HG03432 (cell line): ENCODE measurements around the gene LIN52.
A peak's percentile ranks its signal among the peaks of the same experiment; 100 is the strongest.

Experiments used
- ATAC-seq: cut with Tn5 transposase; IDR thresholded peaks from one replicate; pipeline ENCODE4 v1.9.1; 2021; ENCODE audit warnings: mild to moderate bottlenecking, moderate library complexity; ENCODE audit not compliant: unreplicated experiment

LIN52 gene, protein sequence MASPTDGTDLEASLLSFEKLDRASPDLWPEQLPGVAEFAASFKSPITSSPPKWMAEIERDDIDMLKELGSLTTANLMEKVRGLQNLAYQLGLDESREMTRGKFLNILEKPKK

DNA sequence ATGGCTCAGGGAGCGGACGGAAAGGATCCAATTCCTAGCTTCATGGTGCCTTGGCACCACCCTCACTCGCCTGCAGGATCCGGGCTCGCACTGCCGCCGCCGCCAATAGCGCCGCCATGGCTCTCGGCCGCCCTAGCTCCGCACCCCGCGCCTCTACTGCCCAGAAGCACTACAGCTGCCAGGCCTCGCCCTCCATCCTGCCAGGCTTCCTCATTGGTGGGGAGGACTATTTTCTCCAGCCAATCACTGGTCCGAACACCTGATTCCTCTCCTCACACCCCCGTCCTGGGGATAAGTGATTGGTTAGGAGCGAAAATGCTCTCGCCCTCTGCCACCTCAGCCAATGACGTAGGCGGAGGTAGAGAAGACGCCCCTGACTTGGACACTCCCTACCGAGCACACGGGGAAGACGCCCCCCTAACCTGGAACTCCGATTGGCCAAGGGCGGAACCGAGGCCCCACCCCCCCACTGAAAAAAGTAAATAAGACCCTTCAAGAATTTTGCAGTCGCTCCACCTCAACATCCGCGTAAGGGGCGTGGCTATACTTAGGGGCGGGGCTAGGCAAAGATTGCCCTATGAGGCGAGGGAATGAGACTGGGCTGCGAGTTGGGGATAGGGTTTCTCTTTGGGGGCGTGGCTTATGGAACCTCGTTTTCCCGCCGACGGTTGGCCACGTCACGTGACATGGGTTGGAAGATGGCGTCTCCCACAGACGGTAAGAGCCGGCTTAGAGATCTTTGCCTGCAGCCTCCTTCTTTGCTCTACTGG, at the start of gene LIN52, which contains the start of gene ALDH6A1:
LIN52 (plus strand) TSS at position 680 of the 770 bp plus-strand sequence; CDS start at position 699, 19 bp downstream.
ALDH6A1 (minus strand) TSS at position 177 of the 770 bp plus-strand sequence; CDS start at position 118, 59 bp downstream.
- peak; percentile 90 for ATAC-seq

DNA sequence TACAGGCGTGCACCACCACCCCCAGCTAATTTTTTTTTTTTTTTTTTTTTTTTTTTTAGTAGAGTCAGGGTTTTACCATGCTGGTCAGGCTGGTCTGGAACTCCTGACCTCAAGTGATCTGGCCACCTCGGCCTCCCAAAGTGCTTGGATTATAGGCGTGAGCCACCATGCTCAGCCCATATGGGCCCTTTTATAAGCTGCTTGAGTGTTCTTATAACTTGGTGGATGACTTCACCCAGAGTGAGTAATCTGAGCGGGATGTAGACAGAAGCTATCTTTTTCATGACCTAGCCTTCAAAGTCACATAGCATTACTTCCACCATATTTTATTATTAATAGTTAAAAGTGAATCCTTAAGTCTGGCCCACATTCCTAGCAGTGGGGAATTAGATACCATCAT, 49.2 kb upstream of the LIN52 start:
- ATAC-seq = no peak

DNA sequence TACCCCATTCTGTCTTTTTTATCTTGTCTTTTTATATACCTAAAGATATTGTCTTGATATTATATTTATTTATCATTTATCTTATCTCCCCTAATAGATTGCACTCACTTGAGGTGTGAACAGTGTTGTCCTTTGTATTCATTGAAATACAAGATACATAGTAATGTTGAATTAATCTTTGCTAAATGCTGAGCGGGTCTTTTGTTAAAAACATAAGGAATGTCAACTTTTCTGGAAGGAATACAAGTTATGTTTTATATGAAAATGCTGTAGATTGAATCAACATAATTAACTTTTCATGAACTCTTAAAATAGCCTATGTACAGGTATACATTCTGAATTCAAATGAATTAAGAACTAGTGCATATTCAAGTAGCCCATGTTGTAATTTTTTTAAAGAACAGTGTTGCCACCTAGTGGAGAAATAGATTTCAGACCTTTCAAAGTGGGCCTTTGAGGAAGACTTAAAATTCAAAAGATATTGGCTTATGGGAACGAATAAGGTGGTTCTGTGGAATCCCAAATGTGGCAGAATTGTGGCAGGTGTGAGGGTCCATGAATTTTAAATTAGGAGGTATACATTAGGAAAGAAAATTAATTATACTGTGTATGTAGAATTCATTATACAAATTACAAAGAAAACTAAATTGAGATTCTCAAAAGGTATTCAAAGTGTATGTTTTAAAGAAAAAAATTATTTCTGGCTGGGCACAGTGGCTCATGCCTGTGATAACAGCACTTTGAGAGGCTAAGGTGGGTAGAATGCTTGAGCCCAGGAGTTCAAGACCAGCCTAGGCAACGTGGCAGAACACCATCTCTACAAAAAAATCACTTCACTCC, 46.5 kb upstream of the LIN52 start:
- ATAC-seq = no peak

DNA sequence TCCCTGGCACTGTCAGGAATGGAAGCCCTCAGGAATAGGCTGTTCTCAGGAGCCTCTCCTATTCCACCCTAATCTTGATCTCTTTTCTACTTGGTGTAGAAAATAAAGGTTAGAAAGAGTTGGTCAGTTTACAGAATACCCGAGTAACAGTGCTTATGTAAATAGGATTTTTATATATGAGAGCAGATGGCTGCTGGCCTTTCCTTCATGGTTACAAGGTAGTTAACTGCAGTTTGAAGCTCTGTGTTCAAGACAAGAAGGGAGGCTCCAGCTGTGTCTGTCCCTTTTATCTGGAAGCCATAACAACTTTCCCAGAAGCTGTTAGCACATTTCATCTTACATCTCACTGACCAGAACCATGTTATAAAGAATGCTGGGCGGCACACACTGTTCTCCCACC, 42.5 kb upstream of the LIN52 start:
- ATAC-seq = no peak

DNA sequence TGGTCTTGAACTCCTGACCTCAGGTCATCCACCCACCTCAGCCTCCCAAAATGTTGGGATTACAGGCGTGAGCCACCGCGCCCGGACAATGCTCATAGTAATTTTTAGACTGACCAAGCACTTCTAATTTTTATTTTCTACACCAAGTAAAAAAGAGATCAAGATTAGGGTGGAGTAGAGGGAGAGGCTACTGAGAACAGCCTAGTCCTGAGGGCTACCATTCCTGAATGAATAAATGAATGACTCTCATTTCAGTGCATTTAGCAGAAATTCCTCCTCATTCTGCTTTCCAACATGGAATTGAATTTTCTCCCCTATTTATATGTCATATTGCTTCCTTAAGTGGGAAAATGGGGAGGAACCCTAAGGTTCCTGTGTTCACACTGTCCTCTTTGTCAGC, 39.2 kb upstream of the LIN52 start:
- no peak for ATAC-seq

DNA sequence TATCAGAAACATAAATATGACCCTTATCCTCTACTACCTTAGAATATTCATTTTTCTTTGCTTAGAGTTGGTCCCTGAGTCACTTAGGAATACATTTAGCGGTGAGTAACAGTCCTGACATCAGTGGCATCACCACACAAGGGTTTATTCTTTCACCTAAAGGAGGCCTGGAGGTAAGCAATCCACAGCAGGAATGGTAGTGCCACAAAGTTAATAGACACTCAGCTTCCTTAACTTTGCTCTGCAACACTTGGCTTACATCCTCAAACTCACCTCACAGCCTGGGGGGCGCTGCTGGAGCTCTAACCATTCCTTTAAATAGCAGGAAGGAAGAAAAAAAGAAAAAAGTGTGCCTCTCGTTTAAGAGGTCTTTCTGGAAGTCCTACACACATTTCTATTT, 36.5 kb upstream of the LIN52 start:
- no peak for ATAC-seq

DNA sequence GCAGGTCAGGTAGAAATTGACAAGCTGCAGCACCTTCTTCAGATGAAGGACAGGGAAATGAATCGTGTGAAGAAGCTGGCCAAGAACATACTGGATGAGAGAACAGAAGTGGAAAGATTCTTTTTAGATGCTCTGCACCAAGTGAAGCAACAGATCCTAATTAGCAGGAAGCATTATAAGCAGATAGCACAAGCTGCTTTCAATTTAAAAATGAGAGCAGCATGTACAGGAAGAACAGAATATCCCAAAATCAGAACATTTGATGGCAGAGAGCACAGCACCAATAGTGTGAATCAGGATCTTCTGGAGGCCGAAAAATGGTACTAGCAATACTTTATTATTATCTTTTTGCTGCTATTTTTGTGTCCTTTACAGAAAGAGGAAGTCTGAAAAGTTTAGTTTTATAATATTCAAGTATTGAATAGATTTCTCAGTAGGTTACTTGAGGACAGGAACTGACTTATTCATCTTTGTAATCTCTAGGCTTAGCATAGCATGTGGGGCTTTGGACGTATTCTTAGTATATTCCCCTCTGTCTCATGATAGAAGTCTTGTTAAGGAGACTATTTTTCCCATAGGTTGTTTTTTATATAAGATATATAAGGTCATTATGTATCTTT, 34.8 kb upstream of the LIN52 start:
- no peak for ATAC-seq

DNA sequence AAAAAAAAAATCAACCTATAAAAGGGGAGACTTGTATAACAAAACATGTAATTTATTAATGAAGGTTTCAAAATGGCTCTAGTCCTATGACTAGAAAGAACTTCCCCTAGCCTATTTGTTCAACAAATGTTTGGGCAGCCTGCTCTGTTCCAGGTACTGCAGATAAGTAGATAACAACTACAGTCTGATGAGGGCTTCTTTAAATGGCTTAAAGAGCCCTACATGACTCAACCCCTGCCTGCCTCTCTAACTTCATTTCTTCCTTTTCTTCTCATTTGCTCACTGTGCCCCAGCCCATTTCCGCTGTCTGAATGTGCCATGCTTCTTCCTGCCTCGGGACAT, 22.0 kb upstream of the LIN52 start:
- no peak for ATAC-seq

DNA sequence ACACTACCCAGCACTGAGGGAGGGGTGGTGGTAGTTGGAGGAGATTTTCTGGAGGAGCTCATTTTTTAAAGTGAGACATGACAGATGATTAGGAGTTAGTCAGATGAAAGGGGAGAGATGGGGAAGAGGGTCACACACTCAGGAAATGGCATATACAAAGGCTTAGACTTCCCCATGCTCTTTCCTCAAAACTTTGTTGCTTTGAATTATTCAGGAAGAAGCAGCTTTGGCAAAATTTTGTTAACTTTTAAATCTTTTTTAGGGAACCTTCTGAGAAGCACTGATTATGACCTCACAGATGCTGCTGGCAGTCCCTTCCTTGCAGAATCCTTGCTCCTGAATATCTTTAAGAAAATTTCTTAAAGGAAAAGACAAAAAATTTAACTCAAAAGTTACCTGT, 20.3 kb upstream of the LIN52 start:
- no peak for ATAC-seq

DNA sequence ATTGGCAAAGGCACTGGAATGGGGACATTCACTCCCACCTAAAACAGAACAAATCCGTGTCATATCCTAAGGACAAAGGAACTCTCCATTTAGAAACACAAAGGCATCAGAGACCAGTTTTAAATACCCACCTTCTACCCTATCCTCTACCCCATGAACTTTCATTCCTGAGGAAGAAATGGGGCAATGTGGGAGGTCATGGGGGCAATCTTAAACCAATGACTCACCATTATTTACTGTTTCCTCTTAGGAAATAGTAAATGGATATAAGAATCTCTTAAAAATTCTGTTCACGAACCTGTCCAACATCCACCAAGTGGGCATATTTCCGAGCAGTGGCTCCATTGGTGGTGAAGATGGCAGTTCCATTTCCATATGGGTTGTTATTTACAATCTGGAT, 19.9 kb upstream of the LIN52 start:
- no peak for ATAC-seq

DNA sequence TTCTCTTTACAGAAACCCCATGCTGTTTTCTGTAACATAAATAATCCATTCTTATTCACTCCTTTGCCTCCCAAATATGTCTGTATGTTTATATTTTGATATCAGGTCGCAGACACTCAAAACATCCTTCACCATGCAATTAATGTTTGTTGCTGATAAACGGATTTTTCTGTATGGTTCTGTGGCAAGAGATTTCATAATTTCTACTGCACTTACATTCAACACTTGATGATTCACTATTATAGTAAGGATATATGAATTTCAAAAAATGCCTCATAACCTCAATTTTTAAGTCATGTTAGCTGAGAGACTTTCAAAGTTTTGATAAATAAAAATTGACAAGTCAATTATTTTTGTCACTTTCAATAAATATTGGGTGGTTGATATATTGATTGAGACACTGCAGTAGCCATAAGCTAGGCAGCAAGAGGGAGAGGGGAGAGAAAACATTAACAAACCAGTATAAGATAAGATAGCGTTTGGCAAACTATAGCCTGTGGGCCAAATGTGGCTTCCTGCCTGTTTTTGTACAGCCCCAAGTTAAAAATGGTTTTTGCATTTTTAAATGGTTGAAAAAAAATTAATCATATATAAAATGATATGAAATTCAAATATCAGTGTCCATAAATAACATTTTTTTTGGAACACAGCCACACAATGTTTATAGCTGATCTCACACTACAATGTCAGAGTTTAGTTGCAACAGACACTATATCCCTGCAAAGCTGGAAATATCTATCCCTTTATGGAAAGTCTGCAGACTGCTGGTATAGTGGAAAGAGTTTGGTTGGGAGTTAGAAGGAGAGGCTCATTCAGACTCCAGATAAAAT, 18.8 kb upstream of the LIN52 start:
- ATAC-seq = no peak

DNA sequence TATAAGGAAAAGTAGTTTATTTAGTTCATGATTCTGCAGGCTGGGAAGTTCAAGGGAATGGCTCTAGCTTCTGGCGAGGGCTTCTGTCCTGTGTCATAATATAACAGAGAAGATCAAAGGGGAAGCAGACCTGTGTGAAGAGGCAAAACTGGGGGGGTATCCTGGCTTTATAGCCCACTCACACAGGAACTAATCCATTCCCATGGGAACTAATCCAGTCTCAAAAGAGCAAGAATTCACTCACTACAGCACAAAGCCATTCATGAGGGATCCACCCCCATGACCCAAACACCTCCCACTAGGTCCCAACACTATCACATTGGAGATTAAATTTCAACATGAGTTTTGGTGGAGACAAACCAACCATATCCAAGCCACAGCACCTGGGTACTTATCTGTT, 7.4 kb upstream of the LIN52 start:
- ATAC-seq = no peak

DNA sequence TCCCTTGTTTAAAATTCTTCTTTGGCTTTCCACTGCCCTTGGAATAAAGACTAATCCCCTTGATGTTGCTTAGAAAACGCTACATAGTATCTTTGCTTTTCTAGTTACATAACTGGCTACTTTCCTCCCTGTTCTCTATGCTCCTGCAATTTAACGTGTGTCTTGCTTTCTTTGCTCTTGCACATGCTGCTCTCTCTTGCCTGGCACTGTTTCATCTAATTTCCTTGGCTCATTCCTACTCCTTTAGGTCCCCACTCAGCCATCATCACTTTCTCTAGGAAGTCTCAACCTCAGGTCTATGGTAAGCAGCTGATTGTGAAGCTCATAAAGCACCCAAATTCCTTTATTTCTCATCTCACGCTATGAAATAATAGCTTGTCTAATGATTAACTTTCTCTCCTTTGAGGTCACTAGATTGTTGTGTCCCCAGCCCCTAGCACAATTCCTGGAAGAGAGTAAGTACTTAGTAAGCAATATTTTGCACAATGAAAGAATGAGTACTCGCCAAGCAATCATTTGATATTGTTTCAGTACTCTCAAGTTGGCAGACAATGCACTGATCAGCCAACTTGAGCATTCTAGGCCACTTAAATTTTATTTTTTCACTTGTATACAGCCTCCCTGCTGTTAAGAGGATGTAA, 3.8 kb upstream of the LIN52 start:
- no peak for ATAC-seq

DNA sequence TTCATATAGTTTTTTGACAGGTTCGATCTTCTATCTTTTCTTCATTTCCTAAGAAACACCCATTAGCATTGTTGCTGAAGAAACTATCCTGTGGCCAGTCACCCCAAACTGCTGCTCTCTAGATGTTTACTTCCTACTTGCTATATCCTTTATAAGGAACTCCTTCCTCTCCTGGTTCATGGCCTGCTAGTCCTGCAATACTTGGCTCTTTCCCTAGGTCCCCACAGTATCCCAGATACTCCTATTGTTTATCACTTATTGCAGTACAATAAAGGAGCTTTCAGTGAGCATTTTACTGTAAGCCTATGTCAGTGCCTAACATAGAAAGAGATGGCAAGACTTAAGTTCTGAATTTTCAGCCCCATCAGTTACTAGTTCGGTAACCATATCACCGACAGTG, 3.3 kb upstream of the LIN52 start:
- no peak for ATAC-seq

DNA sequence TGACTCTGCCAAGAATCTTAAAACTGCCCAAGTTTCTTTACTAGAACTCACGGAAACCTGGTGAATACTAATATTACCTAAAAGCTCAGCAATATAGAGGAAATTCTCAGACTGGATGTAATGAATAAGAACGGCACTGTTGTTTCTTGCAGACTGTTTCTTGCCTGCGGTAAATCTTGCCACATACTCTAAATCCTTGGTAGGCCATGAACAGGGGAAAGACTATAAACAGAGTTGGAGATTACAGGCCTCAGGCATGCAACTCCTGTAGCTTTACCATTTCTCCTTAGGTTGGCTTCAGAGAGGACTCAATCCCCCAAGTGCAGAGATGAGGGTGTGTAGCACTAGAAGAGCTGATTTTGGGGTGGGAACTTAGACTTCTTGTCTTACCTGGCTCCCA, 1.6 kb upstream of the LIN52 start:
- ATAC-seq = no peak

DNA sequence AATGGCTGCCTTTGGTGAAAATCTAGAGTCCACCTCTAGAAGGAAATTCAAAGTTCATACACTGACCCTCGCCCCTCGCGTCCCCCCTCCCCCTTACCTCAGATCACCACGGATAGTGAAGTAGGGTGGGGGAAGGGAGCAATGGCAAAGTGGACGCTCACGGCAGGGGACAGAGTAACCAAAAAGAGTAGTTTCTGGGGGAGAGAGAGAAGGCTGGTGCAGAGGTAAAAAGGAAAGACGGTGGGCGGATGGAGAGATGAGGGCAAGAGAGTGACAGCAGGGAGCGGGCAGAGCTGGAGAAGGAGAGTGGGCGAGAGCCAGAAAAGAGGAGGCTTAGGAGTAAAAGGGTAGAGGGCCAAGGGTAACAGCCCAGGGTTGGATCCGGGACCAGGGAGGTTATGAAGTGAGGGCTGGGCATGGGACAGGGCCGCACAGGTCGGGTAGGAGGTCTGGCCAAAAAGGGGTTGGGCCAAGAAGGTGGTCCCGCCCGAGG, 926 bp upstream of the LIN52 start:
- ATAC-seq = peak; percentile 34

DNA sequence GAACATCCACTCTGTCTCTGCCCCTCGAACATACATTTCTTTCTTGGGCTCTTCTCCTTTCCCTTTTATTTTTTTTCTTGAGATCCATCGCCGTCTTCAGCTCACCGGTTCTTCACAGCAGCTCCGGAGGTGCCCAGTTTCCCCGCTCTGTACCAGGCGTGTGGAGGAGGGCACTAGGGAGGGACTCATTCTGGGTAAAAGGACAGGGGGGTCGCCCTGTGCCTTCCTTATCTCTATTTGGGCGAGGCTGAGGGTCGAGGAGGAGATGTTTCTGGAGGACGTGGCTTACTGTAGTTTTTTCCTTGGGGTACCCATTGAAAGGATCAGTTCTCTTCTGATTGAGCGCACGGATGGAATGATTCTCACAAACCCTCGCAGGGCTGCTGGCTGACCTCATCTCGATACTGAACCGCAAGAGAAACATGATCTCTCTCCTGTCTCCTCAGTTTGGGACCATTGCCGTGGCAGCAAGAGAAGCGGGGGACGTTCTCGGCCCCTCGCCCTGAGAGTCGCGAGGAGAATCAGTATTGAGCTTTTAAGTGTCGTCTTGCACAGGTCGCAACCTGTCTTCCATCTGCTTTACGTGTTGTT, 386 bp downstream of the LIN52 start:
- ATAC-seq = no peak

DNA sequence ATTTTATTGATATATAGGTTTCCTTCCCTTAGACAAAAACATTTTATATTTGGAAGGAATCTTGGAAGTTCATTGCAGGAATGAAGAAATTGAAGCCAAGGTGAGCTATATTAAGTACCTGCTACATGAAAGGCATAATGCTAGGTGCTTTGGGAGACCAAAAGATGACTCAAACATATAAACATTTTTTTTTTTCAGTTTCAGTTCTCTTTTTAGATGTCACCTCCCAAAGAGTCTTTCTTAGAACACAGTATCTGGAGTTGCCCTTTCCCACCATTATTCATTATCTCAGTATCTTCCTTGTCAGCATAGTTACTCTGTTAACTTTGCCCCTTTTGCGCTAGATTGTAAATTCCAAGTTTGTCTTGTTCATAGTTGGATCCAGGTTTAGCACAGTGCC, 1.1 kb downstream of the LIN52 start:
- no peak for ATAC-seq

DNA sequence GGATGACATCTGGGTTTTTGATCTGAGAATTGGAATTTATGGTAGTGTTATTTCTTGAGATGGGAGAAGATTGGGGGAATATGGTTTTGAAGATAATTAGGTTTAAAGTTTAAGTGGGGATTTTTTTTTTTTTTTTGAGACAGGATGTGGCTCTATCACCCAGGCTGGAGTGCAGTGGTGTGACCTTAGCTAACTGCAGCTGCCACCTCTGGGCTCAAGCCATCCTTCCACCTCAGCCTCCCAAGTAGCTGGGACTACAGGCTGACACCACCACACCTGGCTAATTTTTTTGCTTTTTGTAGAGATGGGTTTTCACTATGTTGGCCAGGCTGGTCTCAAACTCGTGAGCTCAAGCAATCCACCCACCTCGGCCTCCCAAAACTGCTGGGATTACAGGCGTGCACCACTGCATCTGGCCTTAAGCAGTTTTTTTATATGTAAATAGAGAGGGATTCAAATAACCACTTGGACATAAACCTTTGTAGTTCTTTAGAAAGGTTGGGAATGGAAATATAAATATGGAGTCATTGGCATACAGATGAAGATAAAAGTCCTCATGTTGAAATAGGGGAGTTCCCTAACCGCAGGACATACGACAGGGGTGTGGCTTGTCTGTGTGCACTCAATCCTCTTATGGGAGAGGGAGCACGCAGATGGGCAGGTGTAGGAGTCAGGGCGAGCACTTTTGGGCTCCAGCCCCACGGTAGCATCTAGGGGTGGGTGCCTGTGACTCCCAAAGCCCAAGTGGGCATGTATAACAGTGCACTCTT, 4.7 kb downstream of the LIN52 start:
- ATAC-seq = no peak
